ENCODE data around the gene MED22. TPM values are rescaled to one million over a fixed set of nuclear protein-coding genes. Genes with fewer than 3 reads are reported as not detected.

The MED22 gene
- total and polyA plus RNA-seq, 4 donors = 11.4 to 32.0 (median 20.1) TPM

DNA sequence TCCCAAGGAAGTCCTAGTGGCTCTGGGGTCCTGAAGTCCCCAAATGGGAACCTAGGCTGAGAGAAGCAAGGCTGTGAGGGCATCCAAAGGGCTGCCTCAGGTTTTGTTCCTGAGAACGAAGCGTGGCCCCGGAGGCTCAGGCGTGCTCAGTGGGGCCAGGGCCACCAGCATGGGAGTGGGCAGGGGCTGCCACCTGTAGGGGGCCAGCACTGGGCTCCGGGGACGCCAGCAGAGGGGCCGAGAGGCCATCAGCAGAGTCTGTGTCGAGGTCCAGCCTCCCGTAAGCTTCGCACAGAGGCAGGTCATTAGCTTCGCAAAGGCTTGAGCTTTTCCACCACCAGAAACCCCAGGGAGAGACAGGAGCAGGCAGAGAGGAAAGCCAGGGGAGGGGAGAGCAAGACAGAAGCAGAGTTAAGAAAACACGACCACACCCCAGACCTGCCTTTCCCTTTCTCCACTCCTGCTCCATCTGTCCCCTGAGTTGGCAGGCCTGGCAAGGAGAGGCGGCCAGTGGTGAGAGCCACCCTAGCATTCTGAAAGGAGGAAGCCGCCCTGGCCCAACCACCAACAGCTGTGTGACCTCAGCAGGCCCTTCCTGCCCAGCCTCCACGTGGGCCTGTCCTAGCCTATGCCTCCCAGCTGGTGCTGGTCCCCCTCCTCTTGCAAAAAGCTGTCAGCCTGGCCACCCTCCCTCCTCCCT is 6.4 kb downstream of the MED22 start:
- H3K27me3 ChIP-seq (ENCODE audit: control insufficient read depth in 3 of 3, insufficient read depth in 3 of 3, low read length in 2 of 3) = no peaks in the 10 kb centered on the region
- 74 to 82% methylated on average over 15 of the region's 15 CpGs for WGBS, 2 donors
- H3K36me3 ChIP-seq (ENCODE audit: control insufficient read depth in 4 of 4, insufficient read depth in 4 of 4, low read length in 4 of 4) = peaks cover 0 to 56% (median 37%) of the 10 kb centered on the region in 4 donors
- ATAC-seq (ENCODE audit: insufficient read depth, low FRiP score) (peak; percentile 66), DNase-seq (no peak)
- peak overlapping the region in 1 of 2 donors; percentile 23 for H3K27ac ChIP-seq (ENCODE audit: low read depth in 1 of 2, low read length in 1 of 2)
- no peak overlapping the region for H3K4me3 ChIP-seq
- TF ChIP-seq, protein P1, sequence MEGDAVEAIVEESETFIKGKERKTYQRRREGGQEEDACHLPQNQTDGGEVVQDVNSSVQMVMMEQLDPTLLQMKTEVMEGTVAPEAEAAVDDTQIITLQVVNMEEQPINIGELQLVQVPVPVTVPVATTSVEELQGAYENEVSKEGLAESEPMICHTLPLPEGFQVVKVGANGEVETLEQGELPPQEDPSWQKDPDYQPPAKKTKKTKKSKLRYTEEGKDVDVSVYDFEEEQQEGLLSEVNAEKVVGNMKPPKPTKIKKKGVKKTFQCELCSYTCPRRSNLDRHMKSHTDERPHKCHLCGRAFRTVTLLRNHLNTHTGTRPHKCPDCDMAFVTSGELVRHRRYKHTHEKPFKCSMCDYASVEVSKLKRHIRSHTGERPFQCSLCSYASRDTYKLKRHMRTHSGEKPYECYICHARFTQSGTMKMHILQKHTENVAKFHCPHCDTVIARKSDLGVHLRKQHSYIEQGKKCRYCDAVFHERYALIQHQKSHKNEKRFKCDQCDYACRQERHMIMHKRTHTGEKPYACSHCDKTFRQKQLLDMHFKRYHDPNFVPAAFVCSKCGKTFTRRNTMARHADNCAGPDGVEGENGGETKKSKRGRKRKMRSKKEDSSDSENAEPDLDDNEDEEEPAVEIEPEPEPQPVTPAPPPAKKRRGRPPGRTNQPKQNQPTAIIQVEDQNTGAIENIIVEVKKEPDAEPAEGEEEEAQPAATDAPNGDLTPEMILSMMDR (IDR thresholded peaks at IDR 0.05; ENCODE audit: control extremely low read depth, extremely low read depth) = no peak
- H3K9me3 ChIP-seq (ENCODE audit: control insufficient read depth in 4 of 4, insufficient read depth in 3 of 4, low read length in 3 of 4) = no peaks in the 10 kb centered on the region
- H3K9ac ChIP-seq (ENCODE audit: insufficient read depth in 1 of 2, low read length in 2 of 2) = no peak overlapping the region
- peaks cover 0 to 8% (median 4%) of the 10 kb centered on the region in 5 donors for H3K4me1 ChIP-seq (ENCODE audit: control insufficient read depth in 5 of 5, insufficient read depth in 5 of 5, low read length in 5 of 5)

DNA sequence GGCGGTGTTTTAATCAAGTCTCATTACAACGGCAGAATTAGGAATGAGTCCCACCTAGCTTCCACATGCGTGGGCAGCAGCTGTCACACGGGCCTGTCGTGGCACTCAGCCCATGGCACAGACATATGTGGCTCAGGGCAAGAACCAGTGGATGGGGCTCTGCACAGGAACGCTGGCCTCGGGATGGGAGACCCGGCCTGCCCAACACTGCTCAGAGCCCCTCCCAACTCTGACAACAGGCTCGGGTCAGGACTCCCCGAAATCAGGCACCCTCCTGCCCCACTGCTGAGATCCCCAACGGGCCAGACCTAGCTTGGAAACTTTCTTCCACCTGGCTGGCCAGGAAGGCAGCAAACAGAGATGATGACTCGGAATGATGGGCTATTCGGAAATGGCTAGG is 7.0 kb downstream of the MED22 start:
- Histone ChIP-seq H3K9me3 (ENCODE audit: control insufficient read depth in 4 of 4, insufficient read depth in 3 of 4, low read length in 3 of 4) (no peaks in the 10 kb centered on the region), H3K4me1 (ENCODE audit: control insufficient read depth in 5 of 5, insufficient read depth in 5 of 5, low read length in 5 of 5) (peaks cover 0 to 5% (median 0%) of the 10 kb centered on the region in 5 donors), H3K27ac (ENCODE audit: low read depth in 1 of 2, low read length in 1 of 2) (no peak overlapping the region), H3K27me3 (ENCODE audit: control insufficient read depth in 3 of 3, insufficient read depth in 3 of 3, low read length in 2 of 3) (no peaks in the 10 kb centered on the region), H3K36me3 (ENCODE audit: control insufficient read depth in 4 of 4, insufficient read depth in 4 of 4, low read length in 4 of 4) (peaks cover 0 to 55% (median 36%) of the 10 kb centered on the region in 4 donors), H3K9ac (ENCODE audit: insufficient read depth in 1 of 2, low read length in 2 of 2) (no peak overlapping the region), H3K4me3 (no peak overlapping the region)
- 75 to 85% methylated on average over 12 to 13 of the region's 13 CpGs for WGBS, 2 donors
- ATAC-seq (ENCODE audit: insufficient read depth, low FRiP score) = no peak
- DNase-seq = no peak
- TF ChIP-seq, protein P1 (IDR thresholded peaks at IDR 0.05; ENCODE audit: control extremely low read depth, extremely low read depth) = no peak

DNA sequence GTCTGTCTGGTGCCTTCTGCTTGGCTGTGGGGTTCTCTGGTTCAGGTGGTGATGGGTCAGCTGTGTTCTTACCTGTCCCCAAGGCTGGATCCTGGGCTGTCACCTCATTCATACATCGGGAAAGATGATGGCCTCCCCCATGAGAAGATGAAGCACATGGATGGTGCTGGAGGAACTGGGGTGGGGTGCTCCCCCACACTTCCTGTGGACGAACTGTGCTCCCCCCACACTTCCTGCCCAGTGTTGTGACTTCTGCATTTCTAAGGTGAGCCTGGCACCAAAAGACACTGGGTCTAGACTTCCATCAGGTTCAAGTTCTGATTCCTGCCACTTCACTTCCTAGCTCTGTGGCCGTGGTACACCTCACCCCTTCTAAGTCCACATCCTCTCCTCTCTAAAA is 7.7 kb downstream of the MED22 start:
- Histone ChIP-seq H3K36me3 (ENCODE audit: control insufficient read depth in 4 of 4, insufficient read depth in 4 of 4, low read length in 4 of 4) (peaks cover 0 to 49% (median 31%) of the 10 kb centered on the region in 4 donors), H3K9me3 (ENCODE audit: control insufficient read depth in 4 of 4, insufficient read depth in 3 of 4, low read length in 3 of 4) (no peaks in the 10 kb centered on the region), H3K27me3 (ENCODE audit: control insufficient read depth in 3 of 3, insufficient read depth in 3 of 3, low read length in 2 of 3) (no peaks in the 10 kb centered on the region), H3K9ac (ENCODE audit: insufficient read depth in 1 of 2, low read length in 2 of 2) (no peak overlapping the region), H3K27ac (ENCODE audit: low read depth in 1 of 2, low read length in 1 of 2) (peak overlapping the region in 1 of 2 donors; percentile 17), H3K4me3 (no peak overlapping the region), H3K4me1 (ENCODE audit: control insufficient read depth in 5 of 5, insufficient read depth in 5 of 5, low read length in 5 of 5) (peaks cover 0 to 6% (median 0%) of the 10 kb centered on the region in 5 donors)
- WGBS, 2 donors = 31 to 42% methylated on average over 3 of the region's 3 CpGs
- TF ChIP-seq, protein P1 (IDR thresholded peaks at IDR 0.05; ENCODE audit: control extremely low read depth, extremely low read depth) = no peak
- DNase-seq (no peak), ATAC-seq (ENCODE audit: insufficient read depth, low FRiP score) (no peak)
